Anterior cingulate cortex (tissue), 58 donors: Measurements from ENCODE around the gene ARMC9.
"Not testable (repeated sequence)": the region's sequence is repeated elsewhere in the genome, so short reads cannot be mapped to it uniquely, and the experiment has no call there.

Experiments used
- DNase-seq, 58 donors: peaks; one replicate each; lab custom pipeline; 2025; lab: John Stamatoyannopoulos, UW

The ARMC9 gene

DNA sequence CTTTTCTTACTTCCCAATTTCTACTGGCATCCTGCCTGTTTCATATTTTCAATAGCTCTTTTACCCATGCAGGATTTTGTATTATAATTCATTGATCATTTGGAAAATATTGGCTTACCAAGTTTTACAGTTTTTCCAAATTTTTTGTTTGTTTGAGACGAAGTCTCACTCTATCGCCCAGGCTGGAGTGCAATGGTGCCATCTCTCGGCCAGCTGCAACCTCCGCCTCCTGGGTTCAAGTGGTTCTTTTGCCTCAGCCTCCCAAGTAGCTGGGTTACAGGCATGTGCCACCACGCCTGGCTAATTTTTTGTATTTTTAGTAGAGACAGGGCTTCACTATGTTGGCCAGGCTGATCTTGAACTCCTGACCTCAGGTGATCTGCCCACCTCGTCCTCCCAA is 105.8 kb downstream of the ARMC9 start:
- not testable (repeated sequence) for DNase-seq

DNA sequence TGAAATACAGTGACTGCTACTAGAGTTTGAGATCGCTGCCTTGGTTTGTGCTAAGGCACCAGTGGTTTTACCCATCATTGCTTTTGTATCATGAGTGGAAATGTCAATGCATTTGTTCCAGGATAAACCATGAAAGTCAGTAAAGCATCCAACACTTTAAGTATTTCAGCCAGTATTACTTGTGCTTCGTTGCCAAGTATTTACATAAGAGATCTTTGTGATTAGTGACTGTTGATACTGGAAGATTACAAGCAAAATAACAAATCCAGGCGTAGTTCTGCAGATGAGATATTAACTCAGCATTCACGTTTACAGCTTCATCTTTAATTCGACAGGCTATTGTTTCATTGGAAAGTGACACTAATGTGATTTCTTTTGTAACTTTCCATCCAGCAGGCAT is 106.8 kb downstream of the ARMC9 start:
- no peak for DNase-seq

DNA sequence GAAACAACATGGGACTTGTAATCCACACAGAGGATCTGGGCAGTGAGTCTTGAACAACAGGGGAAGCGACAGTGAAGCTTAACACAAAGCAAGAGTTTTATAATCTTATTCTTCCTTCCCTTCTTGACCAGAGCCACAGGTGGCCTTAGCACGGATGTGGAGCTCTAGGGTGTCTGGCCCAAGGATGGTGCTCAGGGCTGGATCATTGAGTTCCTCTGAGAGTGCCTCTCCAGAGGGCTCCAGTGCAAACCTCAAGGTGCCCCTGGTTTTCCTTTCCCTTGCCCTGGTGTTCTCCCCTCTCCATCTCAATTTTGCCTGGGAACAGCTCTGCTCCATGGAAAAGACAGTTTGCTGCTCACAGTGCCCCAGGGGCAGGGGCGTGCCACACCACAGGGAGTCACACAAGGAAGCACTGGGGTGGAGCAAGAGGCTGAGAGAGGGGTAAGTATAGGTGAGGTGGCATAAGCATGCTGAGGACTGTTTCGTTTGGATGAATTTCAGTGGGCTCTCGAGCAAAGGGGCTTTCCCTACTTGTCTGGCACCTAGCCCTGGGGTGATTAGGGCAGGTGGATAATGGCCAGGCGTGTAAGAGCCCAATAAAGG is 108.5 kb downstream of the ARMC9 start:
- DNase-seq, result no peak

- no peak for DNase-seq
Measured at GRCh38 chr2:231308219-231308618, 109.8 kb downstream of the ARMC9 start.

DNA sequence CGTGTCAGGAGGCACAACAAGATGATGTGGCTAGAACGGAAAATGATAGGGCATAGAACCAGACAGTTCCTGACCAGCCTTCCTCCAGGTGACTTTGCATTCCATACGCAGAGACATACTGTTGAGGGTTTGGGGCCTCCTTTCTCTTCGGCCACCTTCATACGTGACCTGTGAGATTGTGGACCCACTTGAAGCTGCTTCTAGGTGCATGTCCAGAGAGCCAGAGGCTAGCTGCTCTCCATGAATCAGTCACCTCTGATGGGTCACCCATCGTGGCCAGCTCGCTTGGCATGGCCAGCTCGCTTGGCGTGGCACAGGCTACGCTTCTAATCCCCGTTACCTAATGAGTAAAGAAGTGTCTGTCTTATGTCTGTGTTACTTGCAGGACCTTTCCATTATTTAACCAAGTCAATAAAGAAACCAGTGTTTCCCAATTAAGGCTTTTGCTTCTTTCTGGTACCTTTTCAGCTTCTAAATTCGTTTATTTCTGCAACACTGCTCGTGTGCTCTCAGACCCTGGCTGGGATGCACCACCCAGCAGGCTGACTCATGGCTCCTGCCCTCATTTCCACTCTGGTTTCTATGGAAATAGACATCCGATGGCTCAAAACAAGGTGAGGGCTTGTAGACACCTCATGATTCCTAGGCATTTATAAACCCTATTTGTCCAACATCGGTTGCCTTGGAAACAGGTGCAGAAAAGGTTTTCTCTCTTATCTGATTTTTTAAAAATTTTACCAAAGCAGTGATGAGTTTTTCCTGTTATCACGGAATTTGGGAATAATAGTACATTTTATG is 110.4 kb downstream of the ARMC9 start:
- DNase-seq, result peak in 2 of 58 donors; percentile 19 to 35

DNA sequence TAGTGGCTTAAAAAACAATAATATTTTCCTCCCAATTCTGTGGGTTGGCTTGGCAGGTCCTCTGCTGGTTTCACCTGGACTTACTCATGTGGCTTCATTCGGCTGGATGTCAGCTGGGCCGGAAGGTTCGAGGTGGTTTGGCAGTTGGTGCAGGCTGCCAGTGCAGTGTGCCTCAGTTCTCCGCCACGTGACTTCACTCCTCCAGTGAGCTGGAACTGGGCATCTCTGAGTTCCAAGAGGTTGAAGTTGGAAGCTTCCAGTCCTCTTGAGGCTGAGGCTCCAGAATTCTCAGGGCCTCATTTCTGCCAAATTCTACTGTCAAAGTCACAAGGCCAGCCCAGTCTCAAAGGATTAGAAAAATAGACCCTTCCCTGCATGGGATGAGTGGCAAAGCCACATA is 113.6 kb downstream of the ARMC9 start:
- no peak for DNase-seq

DNA sequence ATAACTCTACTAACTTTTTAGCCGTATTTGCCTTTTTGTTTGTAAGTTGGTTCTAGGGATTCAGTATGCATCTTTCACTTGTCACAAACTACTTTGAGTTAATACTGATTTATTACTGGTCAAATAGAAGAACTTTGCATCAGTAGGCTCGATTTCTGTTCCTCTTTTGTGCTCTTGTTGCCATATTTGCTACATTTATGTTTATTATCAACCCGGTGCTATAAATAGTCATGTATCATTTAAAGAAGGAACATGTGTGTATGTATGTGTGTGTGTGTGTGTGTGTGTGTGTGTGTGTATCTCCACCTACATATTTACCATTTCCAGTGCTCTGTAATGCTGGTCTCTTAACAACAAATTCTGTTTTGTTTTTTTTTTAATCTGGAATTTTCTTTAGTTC is 117.5 kb downstream of the ARMC9 start:
- no peak for DNase-seq

- no peak for DNase-seq
Measured at GRCh38 chr2:231317579-231317978, 119.1 kb downstream of the ARMC9 start.

- DNase-seq, result no peak
Measured at GRCh38 chr2:231318436-231318835, 120.0 kb downstream of the ARMC9 start.

DNA sequence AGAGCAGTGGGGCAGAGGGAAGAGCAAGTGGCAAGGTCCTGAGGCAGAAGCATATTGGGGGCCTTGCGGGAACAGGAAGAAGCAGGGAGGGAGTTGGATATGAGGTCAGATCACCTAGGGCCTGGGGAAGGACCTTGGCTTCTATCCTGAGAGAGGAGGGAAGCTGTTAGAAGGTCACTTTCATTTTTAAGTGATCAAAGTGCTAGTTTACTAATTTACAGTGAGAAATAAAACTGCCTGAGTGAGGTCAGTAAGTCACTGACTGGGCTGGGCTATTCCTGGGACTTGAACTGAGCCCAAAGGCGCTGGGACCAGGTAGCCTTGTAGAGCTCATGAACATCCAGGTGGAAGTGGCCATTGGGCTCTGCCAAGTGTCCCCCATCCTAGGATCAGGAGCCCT is 120.5 kb downstream of the ARMC9 start:
- DNase-seq, result no peak

- DNase-seq, result no peak
Measured at GRCh38 chr2:231319867-231320266, 121.4 kb downstream of the ARMC9 start.

GRCh38 chr2:231321021-231321420 is 122.6 kb downstream of the ARMC9 start:
- DNase-seq, result peak in 10 of 58 donors; percentile 9 to 39 (median 19)

DNA sequence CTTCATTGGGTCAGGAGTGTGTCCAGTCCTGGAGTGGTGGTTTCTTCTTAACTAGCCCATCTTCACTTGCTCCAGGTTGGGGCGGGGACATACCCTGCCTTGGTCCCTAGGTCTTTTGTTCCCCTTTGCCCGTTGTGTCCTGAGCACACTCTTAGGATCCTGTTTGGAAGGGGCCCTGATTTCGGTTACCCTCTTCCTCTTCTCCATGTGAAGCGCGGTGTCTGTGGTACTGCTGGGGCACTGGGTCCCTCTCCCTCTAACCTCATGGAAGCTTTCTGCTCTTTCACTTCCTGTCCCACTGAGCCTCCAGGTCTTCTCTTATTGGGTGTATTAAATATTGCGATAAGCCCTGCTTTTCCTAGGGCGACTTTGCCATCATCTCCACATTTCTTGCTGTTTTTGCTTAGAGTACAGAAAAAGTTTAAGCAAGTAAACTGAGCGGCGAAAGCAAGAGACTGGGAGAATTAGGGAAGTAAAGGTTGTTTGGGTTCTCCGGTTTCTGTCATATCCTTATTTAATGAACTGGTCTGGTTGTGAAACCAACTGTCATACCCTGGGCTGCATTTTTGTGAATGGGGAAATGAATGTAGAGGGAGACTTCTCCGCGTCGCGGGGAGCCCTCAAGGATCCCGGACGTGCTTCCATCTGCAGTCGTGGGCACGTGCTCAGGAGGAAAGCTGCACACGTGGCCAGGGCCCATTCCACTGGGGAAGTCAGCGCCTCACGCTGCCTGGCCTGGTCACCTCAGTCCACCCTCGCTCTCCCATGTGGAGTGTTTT is 123.3 kb downstream of the ARMC9 start:
- DNase-seq, result peak in 5 of 58 donors; percentile 13 to 33 (median 16)

DNA sequence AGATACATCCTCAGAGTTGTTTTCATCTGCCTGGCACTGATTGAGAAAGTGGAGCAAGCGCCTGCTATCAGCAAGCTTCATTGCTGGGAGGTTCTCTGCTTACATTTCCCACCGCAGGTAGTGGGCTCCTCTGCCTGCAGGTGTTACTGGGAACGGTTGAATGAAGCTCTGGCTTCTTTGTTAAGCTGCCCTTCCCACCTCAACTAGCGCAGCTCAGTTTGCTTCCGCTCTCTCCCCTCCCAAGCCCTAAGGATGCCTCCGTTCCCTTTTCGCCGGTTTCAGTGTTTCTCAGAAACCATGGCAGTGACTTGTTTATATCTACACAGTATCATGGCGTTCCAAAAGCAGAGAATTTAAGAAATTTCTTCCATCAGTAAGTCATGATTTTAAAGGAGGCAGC is 124.9 kb downstream of the ARMC9 start:
- no peak for DNase-seq

DNA sequence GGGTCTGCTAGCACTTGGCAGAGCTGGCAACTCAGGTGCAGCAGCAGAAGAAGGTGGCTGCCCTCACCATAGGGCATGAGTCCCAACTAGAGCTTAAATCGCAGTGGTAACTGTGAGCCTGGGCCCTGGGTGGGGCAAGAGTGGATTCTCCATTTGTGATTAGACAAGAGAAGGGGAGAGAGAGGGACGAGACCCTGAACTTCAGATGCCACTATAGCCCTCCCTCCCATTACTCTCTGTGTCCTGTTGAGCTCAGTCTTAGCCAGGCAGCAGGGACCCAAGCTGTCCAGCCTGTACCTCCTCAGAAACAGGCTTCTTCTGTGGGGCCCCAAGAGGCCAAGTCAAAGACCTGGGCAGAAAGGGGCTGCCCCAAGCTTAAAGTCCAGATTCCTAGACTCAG is 127.4 kb downstream of the ARMC9 start:
- no peak for DNase-seq

- no peak for DNase-seq
Measured at GRCh38 chr2:231326404-231326803, 128.0 kb downstream of the ARMC9 start.

- DNase-seq, result no peak
Measured at GRCh38 chr2:231330311-231330710, 131.9 kb downstream of the ARMC9 start.

DNA sequence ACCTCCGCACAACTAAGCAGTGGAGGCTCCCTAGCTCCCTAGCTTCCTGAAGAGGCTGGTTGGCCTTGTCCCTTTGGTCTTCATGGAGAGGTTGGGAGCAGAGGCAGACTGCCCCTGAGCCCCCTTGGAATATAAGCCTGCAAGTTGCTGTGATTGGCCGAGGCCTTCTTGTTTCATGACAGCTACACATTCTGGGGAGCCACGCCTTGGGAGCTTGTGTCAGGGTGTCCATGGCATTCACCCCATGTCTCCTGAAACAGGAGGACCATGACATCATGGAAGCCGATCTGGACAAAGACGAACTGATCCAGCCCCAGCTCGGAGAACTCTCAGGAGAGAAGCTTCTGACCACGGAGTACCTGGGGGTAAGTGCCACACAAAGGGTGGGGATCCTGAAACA is 133.1 kb downstream of the ARMC9 start:
- no peak for DNase-seq

- DNase-seq, result no peak
Measured at GRCh38 chr2:231332388-231332787, 134.0 kb downstream of the ARMC9 start.

DNA sequence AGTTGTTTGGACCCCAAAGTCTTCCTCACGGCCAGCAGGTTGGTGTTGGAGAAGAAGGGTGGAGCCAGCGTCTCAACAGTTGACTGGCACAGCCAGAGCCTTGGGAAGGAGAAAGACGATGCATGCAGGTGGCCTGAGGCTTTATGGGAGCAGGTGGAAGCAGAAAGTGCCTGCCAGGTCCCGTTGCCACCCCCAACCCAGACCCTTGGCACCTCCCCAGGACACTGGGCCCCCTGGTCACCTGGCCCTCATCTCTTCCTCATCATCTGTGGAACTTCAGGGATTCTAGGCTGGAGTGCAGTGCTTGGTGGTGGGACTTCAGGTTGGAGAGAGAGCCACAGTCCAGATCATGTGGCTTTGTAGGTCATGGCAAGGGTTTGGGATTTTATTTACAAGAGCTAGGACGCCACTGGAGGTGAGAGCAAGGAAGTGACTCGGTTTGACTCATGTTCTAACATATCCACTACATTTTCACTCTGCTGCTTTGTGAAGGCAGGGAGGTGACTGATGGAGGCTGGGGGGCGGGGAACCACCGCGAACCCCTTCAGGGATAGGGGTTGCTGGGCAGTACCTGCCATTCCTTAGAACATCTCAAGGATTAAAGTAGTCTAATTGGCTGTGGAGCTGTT is 134.6 kb downstream of the ARMC9 start:
- DNase-seq, result no peak
